Panc1 (cell line): ENCODE measurements around the gene KANSL2.

ENCODE experiments used
- POLR2AphosphoS5 ChIP-seq: IDR thresholded peaks from 2 replicates; pipeline ENCODE4 v1.6.1; 2012; ENCODE audit warnings: mild to moderate bottlenecking, low read depth, low read length, moderate library complexity
- SIN3A ChIP-seq: IDR thresholded peaks from 2 replicates; pipeline ENCODE4 v1.6.1; 2012; ENCODE audit warnings: low read depth, mild to moderate bottlenecking, low read length, moderate library complexity, borderline replicate concordance; ENCODE audit not compliant: insufficient read depth
- TCF7L2 ChIP-seq: IDR thresholded peaks from 2 replicates; pipeline ENCODE4 v1.6.1; 2011; ENCODE audit warnings: mild to moderate bottlenecking, low read depth, low read length, inconsistent platforms
- TF ChIP-seq, protein P1 (sequence below): fragments of 450-650 bp; IDR thresholded peaks from 2 replicates; pipeline ENCODE4 v1.5.1; 2017; ENCODE audit warnings: mild to moderate bottlenecking
- TF ChIP-seq, protein P2 (sequence below), 2 experiments: IDR thresholded peaks; 2 replicates each; pipeline ENCODE4 v1.6.1; 2011 to 2012; ENCODE audit warnings: low read depth in 2 of 2, control low read depth in 1 of 2, low read length in 1 of 2, mild to moderate bottlenecking in 1 of 2, moderate library complexity in 1 of 2; ENCODE audit not compliant: insufficient read depth in 1 of 2

DNA sequence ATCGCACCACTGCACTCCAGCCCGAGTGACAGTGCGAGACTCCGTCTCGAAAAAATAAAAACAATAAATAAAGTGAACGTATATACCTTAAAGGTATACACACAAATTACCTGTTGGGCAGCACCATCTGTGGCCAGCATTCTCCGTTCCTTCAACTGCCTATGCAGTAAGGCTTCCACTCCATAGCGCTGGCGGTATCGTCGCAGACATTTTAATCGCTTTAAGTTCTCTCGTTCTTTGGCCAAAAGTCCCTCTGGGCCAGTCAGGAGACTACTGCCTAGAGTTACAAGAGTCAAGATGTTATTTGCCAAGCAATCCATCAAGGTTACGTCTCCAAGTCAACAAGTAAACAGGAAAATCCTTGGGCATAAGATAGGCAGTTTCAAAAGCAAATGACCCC lies 13.0 kb downstream of the KANSL2 start:
- TF ChIP-seq, protein P1, sequence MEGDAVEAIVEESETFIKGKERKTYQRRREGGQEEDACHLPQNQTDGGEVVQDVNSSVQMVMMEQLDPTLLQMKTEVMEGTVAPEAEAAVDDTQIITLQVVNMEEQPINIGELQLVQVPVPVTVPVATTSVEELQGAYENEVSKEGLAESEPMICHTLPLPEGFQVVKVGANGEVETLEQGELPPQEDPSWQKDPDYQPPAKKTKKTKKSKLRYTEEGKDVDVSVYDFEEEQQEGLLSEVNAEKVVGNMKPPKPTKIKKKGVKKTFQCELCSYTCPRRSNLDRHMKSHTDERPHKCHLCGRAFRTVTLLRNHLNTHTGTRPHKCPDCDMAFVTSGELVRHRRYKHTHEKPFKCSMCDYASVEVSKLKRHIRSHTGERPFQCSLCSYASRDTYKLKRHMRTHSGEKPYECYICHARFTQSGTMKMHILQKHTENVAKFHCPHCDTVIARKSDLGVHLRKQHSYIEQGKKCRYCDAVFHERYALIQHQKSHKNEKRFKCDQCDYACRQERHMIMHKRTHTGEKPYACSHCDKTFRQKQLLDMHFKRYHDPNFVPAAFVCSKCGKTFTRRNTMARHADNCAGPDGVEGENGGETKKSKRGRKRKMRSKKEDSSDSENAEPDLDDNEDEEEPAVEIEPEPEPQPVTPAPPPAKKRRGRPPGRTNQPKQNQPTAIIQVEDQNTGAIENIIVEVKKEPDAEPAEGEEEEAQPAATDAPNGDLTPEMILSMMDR: no peak
- TF ChIP-seq TCF7L2 (no peak), POLR2AphosphoS5 (no peak), SIN3A (no peak)
- TF ChIP-seq, protein P2, sequence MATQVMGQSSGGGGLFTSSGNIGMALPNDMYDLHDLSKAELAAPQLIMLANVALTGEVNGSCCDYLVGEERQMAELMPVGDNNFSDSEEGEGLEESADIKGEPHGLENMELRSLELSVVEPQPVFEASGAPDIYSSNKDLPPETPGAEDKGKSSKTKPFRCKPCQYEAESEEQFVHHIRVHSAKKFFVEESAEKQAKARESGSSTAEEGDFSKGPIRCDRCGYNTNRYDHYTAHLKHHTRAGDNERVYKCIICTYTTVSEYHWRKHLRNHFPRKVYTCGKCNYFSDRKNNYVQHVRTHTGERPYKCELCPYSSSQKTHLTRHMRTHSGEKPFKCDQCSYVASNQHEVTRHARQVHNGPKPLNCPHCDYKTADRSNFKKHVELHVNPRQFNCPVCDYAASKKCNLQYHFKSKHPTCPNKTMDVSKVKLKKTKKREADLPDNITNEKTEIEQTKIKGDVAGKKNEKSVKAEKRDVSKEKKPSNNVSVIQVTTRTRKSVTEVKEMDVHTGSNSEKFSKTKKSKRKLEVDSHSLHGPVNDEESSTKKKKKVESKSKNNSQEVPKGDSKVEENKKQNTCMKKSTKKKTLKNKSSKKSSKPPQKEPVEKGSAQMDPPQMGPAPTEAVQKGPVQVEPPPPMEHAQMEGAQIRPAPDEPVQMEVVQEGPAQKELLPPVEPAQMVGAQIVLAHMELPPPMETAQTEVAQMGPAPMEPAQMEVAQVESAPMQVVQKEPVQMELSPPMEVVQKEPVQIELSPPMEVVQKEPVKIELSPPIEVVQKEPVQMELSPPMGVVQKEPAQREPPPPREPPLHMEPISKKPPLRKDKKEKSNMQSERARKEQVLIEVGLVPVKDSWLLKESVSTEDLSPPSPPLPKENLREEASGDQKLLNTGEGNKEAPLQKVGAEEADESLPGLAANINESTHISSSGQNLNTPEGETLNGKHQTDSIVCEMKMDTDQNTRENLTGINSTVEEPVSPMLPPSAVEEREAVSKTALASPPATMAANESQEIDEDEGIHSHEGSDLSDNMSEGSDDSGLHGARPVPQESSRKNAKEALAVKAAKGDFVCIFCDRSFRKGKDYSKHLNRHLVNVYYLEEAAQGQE (IDR thresholded peaks at IDR 0.05; ENCODE audit: insufficient read depth in 1 of 2, low read depth in 2 of 2, low read length in 1 of 2): no peak
